ENCODE measurements around the gene ZNF674.
"Not testable (repeated sequence)": the region's sequence is repeated elsewhere in the genome, so short reads cannot be mapped to it uniquely, and the experiment has no call there.

ZNF674 gene

DNA sequence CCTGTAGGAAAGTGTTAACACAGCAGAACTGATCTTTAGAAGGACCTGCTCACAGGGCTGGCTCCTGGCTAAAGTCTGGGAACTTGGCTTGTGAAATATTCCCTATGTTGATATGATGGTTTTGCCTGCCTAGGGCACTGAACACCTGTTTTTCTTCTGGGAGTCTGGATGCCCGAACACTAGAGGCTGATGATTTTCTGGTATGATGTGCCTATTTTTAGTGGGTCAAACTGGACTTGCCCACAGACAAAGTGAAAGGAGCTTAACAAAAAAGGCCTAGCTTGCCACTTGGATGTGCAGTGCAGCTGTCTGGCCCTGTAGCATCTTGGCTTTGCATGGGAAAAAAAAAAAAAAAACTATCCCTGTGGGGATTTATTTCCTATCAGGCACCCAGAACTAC, 39.1 kb downstream of the ZNF674 start:
- H3K4me3 ChIP-seq (ENCODE audit: low read depth in 1 of 2, low read length in 1 of 2), result no peak overlapping the region
- no peaks in the 10 kb centered on the region for H3K9me3 ChIP-seq
- no peaks in the 10 kb centered on the region for H3K4me1 ChIP-seq (ENCODE audit: control insufficient read depth in 1 of 2, insufficient read depth in 1 of 2, low read depth in 1 of 2, low read length in 1 of 2)
- H3K27ac ChIP-seq, result no peak overlapping the region
- H3K27me3 ChIP-seq, result no peaks in the 10 kb centered on the region
- TF ChIP-seq, protein P1, sequence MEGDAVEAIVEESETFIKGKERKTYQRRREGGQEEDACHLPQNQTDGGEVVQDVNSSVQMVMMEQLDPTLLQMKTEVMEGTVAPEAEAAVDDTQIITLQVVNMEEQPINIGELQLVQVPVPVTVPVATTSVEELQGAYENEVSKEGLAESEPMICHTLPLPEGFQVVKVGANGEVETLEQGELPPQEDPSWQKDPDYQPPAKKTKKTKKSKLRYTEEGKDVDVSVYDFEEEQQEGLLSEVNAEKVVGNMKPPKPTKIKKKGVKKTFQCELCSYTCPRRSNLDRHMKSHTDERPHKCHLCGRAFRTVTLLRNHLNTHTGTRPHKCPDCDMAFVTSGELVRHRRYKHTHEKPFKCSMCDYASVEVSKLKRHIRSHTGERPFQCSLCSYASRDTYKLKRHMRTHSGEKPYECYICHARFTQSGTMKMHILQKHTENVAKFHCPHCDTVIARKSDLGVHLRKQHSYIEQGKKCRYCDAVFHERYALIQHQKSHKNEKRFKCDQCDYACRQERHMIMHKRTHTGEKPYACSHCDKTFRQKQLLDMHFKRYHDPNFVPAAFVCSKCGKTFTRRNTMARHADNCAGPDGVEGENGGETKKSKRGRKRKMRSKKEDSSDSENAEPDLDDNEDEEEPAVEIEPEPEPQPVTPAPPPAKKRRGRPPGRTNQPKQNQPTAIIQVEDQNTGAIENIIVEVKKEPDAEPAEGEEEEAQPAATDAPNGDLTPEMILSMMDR (IDR thresholded peaks at IDR 0.05), result no peak
- H3K36me3 ChIP-seq, result no peaks in the 10 kb centered on the region

DNA sequence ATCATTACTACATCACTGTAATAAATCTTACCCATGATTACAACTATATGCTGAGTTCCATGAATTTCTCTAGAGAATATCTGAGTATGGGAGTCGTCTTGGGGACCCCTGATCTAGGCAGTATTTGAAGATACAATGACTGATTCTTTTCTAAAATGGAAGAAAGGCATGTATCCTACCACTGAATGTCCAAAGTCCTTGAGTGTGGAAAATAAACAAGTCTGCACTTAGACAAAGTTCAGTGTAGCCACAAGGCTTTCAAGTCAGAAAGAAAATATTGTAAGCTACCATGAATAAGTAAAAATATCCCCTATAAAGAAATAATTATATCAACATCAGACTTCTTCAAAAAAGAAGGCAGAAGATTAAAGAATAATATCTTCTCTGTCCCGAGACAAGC, 42.4 kb downstream of the ZNF674 start:
- no peaks in the 10 kb centered on the region for H3K4me1 ChIP-seq (ENCODE audit: control insufficient read depth in 1 of 2, insufficient read depth in 1 of 2, low read depth in 1 of 2, low read length in 1 of 2)
- H3K9me3 ChIP-seq, result no peaks in the 10 kb centered on the region
- H3K27me3 ChIP-seq, result no peaks in the 10 kb centered on the region
- TF ChIP-seq, protein P1 (IDR thresholded peaks at IDR 0.05), result no peak
- no peak overlapping the region for H3K27ac ChIP-seq
- no peak overlapping the region for H3K4me3 ChIP-seq (ENCODE audit: low read depth in 1 of 2, low read length in 1 of 2)
- H3K36me3 ChIP-seq, result no peaks in the 10 kb centered on the region

DNA sequence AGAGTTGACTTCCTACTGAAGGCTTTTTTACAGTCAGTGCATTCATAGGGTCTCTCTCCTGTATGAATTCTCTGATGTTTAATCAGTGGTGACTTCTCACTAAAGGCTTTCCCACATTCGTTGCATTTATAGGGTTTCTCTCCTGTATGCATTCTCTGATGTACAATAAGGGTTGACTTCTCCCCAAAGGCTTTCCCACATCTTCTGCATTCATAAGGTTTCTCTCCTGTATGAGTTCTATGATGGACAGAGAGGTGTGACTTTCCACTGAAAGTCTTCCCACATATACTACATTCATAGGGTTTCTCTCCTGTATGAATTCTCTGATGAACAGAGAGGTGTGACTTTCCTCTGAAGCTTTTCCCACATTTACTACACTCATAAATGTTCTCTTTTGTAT, 45.2 kb downstream of the ZNF674 start:
- H3K36me3 ChIP-seq, result no peaks in the 10 kb centered on the region
- TF ChIP-seq, protein P1 (IDR thresholded peaks at IDR 0.05), result no peak
- H3K27me3 ChIP-seq, result no peaks in the 10 kb centered on the region
- H3K4me1 ChIP-seq (ENCODE audit: control insufficient read depth in 1 of 2, insufficient read depth in 1 of 2, low read depth in 1 of 2, low read length in 1 of 2), result no peaks in the 10 kb centered on the region
- no peaks in the 10 kb centered on the region for H3K9me3 ChIP-seq
- H3K4me3 ChIP-seq (ENCODE audit: low read depth in 1 of 2, low read length in 1 of 2), result no peak overlapping the region
- no peak overlapping the region for H3K27ac ChIP-seq

DNA sequence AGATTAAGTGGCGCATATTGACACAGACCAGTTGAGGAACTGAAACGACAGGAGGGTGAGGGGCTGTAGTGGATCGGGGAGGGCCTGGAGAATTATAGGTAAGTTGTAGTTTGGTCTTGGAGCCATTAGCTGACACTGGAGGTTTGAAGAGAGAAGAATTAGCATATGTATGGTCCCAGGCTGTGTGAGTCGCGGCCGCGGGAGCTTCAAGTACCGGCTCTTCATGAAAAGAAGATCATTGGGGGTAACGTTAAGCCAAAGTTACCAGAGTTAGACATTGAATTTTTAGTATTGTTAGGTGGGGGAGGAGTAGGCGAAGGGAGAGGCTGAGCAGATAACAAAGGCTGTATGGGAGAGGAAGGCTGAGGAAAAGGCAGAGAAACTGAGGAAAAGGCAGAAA, 56.5 kb downstream of the ZNF674 start:
- no peaks in the 10 kb centered on the region for H3K4me1 ChIP-seq (ENCODE audit: control insufficient read depth in 1 of 2, insufficient read depth in 1 of 2, low read depth in 1 of 2, low read length in 1 of 2)
- no peaks in the 10 kb centered on the region for H3K27me3 ChIP-seq
- TF ChIP-seq, protein P1 (IDR thresholded peaks at IDR 0.05), result no peak
- H3K36me3 ChIP-seq, result no peaks in the 10 kb centered on the region
- no peaks in the 10 kb centered on the region for H3K9me3 ChIP-seq
- H3K27ac ChIP-seq, result no peak overlapping the region
- H3K4me3 ChIP-seq (ENCODE audit: low read depth in 1 of 2, low read length in 1 of 2), result no peak overlapping the region

DNA sequence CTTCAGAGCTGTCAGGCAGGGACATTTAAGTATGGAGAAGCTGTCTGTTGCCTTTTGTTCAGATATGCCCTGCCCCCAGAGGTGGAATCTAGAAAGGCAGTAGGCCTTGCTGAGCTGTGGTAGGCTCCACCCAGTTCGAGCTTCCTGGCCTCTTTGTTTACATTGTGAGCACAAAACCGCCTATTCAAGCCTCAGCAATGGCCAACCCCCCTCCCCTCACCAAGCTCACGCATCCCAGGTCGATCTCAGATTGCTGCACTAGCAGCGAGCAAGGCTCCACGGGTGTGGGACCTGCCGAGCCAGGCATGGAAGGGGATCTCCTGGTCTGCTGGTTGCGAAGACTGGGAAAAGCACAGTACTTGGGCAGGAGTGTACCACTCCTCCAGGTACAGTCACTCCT, 59.3 kb downstream of the ZNF674 start:
- Histone ChIP-seq H3K36me3 (no peaks in the 10 kb centered on the region), H3K4me1 (ENCODE audit: control insufficient read depth in 1 of 2, insufficient read depth in 1 of 2, low read depth in 1 of 2, low read length in 1 of 2) (no peaks in the 10 kb centered on the region), H3K9me3 (no peaks in the 10 kb centered on the region), H3K27me3 (no peaks in the 10 kb centered on the region), H3K4me3 (ENCODE audit: low read depth in 1 of 2, low read length in 1 of 2) (no peak overlapping the region), H3K27ac (no peak overlapping the region)
- TF ChIP-seq, protein P1 (IDR thresholded peaks at IDR 0.05), result no peak

DNA sequence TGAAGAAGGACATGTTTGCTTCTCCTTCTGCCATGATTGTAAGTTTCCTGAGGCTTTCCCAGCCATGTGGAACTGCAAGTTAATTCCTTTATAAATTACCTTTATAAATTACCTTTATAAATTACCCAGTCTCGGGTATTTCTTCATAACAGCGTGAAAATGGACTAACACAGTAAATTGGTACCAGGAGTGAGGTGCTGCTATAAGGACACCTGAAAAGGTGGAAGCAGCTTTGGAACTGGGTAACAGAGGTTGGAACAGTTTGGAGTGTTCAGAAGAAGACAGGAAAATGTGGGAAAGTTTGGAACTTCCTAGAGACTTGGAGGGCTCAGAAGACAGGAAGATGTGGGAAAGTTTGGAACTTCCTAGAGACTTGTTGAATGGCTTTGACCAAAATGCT, 66.6 kb downstream of the ZNF674 start:
- not testable (repeated sequence) for H3K27ac ChIP-seq; H3K4me1 ChIP-seq (ENCODE audit: control insufficient read depth in 1 of 2, insufficient read depth in 1 of 2, low read depth in 1 of 2, low read length in 1 of 2); H3K27me3 ChIP-seq; H3K36me3 ChIP-seq; H3K9me3 ChIP-seq; H3K4me3 ChIP-seq (ENCODE audit: low read depth in 1 of 2, low read length in 1 of 2)
